ENCODE results near the gene FAM219B.
"Not testable (repeated sequence)": the region's sequence is repeated elsewhere in the genome, so short reads cannot be mapped to it uniquely, and the experiment has no call there.

GRCh38 chr15:74935193-74935592 is 28.5 kb upstream of the FAM219B start:
- not testable (repeated sequence) for TF ChIP-seq CTCF, POLR2AphosphoS5 (IDR thresholded peaks at IDR 0.05)

All from stomach (tissue), 4 donors.